Measurements from ENCODE around the gene GRP. TPM values are rescaled to one million over a fixed set of nuclear protein-coding genes. Genes with fewer than 3 reads are reported as not detected.

GRP gene
- total and polyA plus RNA-seq, 3 donors from 2014 or later: 0.37 to 3.0 (median 2.9) TPM

DNA sequence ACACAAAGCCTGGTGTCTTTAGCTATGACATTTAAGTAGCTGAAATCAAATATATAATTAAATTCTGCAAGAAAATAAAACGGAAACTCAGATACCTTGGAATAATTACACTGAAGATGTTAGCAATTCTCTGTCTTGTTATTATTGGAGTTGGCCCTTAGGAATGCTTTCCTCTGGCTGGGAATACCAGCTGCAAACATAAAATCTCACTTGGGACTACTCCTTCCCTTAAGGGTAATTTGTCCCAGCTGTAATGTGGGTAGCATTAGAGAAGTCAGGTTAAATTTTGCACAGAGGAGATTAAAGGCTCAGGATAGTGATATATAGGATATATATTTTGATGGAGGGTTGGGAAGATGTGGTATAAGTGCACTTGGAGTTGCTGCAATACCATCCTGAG is 37.3 kb upstream of the GRP start:
- Histone ChIP-seq H3K9me3 (no peaks in the 10 kb centered on the region), H3K4me1 (no peaks in the 10 kb centered on the region), H3K4me3 (no peak overlapping the region), H3K27me3 (no peaks in the 10 kb centered on the region), H3K27ac (no peak overlapping the region), H3K36me3 (ENCODE audit: low read depth, missing control alignments) (no peaks in the 10 kb centered on the region)
- 71 to 74% methylated on average over 1 of the region's 1 CpG for WGBS, 2 donors
- TF ChIP-seq, protein P1, sequence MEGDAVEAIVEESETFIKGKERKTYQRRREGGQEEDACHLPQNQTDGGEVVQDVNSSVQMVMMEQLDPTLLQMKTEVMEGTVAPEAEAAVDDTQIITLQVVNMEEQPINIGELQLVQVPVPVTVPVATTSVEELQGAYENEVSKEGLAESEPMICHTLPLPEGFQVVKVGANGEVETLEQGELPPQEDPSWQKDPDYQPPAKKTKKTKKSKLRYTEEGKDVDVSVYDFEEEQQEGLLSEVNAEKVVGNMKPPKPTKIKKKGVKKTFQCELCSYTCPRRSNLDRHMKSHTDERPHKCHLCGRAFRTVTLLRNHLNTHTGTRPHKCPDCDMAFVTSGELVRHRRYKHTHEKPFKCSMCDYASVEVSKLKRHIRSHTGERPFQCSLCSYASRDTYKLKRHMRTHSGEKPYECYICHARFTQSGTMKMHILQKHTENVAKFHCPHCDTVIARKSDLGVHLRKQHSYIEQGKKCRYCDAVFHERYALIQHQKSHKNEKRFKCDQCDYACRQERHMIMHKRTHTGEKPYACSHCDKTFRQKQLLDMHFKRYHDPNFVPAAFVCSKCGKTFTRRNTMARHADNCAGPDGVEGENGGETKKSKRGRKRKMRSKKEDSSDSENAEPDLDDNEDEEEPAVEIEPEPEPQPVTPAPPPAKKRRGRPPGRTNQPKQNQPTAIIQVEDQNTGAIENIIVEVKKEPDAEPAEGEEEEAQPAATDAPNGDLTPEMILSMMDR (IDR thresholded peaks at IDR 0.05): no peak
- no peak for DNase-seq
- intact Hi-C loops (cut with DNase I; ENCODE audit: low total_unique reads): no loop called here

DNA sequence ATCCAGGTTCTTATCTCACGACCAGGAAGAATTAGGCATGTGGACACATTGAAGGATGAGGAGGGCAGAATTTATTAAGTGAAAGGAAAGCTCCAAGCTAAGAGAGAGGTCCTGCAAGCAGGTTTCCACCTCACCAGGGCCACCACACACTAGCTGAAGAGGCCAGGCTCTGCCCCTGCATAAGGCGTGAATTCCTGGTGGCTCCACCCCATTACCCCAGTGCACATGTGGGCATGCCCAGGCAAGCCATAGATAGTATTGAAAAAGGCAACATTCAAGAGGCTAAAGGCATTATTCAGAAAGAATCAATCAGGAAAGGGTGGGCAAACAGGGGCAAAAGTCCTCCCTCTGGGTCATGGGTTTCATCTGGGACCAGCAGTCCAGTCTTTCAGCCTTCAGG is 30.9 kb upstream of the GRP start:
- Histone ChIP-seq H3K27ac (no peak overlapping the region), H3K27me3 (no peaks in the 10 kb centered on the region), H3K4me3 (no peak overlapping the region), H3K9me3 (no peaks in the 10 kb centered on the region), H3K36me3 (ENCODE audit: low read depth, missing control alignments) (no peaks in the 10 kb centered on the region), H3K4me1 (no peaks in the 10 kb centered on the region)
- intact Hi-C loops (cut with DNase I; ENCODE audit: low total_unique reads): no loop called here
- 79 to 93% methylated on average over 2 of the region's 2 CpGs for whole genome bisulfite sequencing, 2 donors
- DNase-seq: no peak
- TF ChIP-seq, protein P1 (IDR thresholded peaks at IDR 0.05): no peak
- no peak for TF ChIP-seq POLR2A (IDR thresholded peaks at IDR 0.05)

DNA sequence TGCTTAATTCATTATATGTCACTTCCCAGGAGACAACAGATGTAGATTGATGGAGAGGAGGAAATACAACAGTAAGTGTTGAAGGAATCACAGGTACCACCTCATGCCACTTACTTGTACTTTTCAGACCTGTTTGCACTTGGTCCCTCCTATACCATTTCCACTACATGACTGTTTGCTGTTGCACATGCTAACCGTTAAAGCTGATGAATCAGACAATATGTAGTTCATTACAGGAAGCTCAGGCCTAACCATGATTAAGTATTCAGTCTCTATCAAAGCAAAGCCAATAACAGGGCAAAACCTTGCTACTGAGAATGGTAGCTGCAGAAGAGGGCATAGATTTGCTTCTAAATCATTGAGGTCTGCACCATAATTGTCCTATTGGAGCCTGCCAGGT is 30.2 kb upstream of the GRP start:
- intact Hi-C loops (cut with DNase I; ENCODE audit: low total_unique reads): no loop called here
- Histone ChIP-seq H3K9me3 (no peaks in the 10 kb centered on the region), H3K27ac (no peak overlapping the region), H3K4me3 (no peak overlapping the region), H3K36me3 (ENCODE audit: low read depth, missing control alignments) (no peaks in the 10 kb centered on the region), H3K27me3 (no peaks in the 10 kb centered on the region), H3K4me1 (no peaks in the 10 kb centered on the region)
- TF ChIP-seq POLR2A (IDR thresholded peaks at IDR 0.05): no peak
- TF ChIP-seq, protein P1 (IDR thresholded peaks at IDR 0.05): no peak
- 82 to 86% methylated on average over 1 of the region's 1 CpG for WGBS, 2 donors
- DNase-seq: no peak

DNA sequence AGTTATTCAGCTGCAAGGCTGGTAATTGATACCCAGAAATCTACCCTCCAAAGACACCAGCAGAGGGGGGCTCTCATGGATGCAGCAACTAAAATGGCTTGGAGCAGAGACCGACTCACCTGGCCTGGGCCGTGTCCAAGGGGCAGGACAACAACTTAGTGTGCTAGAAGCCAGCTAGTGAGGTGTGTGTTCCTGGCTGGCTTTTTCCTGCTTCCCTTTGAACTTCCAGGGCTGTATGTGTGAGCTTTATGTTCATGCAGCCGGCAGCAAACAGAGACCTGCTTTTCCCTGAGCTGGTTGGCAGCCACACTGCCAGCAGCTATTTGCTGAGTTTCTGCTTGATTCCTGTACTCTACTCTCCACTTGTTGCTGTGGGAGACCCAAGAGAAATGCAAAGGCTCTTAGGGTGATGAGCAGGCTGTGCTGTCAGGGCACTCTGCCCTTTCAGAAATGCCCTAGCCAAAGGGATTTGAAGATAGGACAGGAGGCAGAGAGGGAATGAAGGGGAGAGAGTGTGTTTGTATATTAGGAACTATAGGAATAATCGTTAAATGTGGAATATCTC is 23.7 kb upstream of the GRP start:
- H3K27ac ChIP-seq: no peak overlapping the region
- no peak overlapping the region for H3K4me3 ChIP-seq
- 72 to 81% methylated on average over 3 to 4 of the region's 4 CpGs for WGBS, 2 donors
- H3K9me3 ChIP-seq: no peaks in the 10 kb centered on the region
- DNase-seq: no peak
- intact Hi-C loops (cut with DNase I; ENCODE audit: low total_unique reads): no loop called here
- H3K4me1 ChIP-seq: no peaks in the 10 kb centered on the region
- no peaks in the 10 kb centered on the region for H3K27me3 ChIP-seq
- TF ChIP-seq POLR2A (IDR thresholded peaks at IDR 0.05): no peak
- TF ChIP-seq, protein P1 (IDR thresholded peaks at IDR 0.05): no peak
- H3K36me3 ChIP-seq (ENCODE audit: low read depth, missing control alignments): no peaks in the 10 kb centered on the region

DNA sequence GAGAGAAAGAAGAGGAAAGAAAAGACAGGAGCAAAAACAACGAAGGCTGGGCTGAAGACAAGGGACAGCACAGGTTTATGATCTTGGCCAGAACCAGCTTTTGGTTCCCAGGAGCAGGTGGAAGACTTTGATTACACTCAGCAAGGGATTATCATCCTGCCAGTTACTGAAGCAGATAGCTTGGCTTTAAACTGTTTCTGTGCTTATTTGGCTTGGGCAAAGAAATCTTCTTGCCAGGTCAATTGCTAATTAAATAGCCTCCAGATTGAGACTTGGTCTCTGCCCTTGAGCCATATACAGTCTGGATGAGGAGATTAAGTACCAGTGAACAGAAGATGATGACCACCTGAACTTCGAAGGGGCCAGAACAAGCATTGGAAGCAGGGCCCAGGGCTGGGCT is 22.3 kb upstream of the GRP start:
- TF ChIP-seq, protein P1 (IDR thresholded peaks at IDR 0.05): no peak
- no peak for TF ChIP-seq POLR2A (IDR thresholded peaks at IDR 0.05)
- WGBS, 2 donors: 81 to 83% methylated on average over 2 of the region's 2 CpGs
- Histone ChIP-seq H3K27ac (no peak overlapping the region), H3K4me3 (no peak overlapping the region), H3K36me3 (ENCODE audit: low read depth, missing control alignments) (no peaks in the 10 kb centered on the region), H3K4me1 (no peaks in the 10 kb centered on the region), H3K27me3 (no peaks in the 10 kb centered on the region), H3K9me3 (no peaks in the 10 kb centered on the region)
- intact Hi-C loops (cut with DNase I; ENCODE audit: low total_unique reads): no loop called here
- DNase-seq: no peak
